ENCODE results near the gene APOBEC3G. TPM values are rescaled to one million over a fixed set of nuclear protein-coding genes. Genes with fewer than 3 reads are reported as not detected.

Gene APOBEC3G
- total RNA-seq, 1 donor from 2014 or later: 5.5 TPM

DNA sequence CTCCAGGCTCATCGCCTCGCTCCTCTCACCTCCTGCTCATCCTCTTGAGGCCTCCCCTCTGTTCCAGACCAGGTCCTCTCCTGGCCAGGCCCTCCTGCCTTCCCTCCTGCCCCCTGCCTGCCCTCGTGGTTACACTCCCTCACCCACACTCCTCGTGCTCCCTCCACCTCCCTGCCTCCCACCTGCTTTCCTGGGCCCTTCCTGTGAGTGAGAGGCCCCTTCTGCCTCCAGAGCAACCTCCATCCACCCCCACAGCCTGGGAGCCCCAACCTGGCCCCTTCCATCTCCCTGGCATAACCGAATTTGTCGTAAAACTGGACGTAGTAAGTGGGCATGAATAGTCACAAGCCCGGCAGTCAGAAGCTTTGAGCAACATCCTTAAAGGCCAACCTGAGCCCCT is 4.5 kb downstream of the APOBEC3G start:
- no peak for DNase-seq (ENCODE audit: low read depth)
- TF ChIP-seq, protein P1, sequence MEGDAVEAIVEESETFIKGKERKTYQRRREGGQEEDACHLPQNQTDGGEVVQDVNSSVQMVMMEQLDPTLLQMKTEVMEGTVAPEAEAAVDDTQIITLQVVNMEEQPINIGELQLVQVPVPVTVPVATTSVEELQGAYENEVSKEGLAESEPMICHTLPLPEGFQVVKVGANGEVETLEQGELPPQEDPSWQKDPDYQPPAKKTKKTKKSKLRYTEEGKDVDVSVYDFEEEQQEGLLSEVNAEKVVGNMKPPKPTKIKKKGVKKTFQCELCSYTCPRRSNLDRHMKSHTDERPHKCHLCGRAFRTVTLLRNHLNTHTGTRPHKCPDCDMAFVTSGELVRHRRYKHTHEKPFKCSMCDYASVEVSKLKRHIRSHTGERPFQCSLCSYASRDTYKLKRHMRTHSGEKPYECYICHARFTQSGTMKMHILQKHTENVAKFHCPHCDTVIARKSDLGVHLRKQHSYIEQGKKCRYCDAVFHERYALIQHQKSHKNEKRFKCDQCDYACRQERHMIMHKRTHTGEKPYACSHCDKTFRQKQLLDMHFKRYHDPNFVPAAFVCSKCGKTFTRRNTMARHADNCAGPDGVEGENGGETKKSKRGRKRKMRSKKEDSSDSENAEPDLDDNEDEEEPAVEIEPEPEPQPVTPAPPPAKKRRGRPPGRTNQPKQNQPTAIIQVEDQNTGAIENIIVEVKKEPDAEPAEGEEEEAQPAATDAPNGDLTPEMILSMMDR (conservative IDR thresholded peaks at IDR 0.05; ENCODE audit: low read depth, low read length): no peak
- H3K4me3 ChIP-seq (ENCODE audit: low read depth, low read length): no peak overlapping the region

DNA sequence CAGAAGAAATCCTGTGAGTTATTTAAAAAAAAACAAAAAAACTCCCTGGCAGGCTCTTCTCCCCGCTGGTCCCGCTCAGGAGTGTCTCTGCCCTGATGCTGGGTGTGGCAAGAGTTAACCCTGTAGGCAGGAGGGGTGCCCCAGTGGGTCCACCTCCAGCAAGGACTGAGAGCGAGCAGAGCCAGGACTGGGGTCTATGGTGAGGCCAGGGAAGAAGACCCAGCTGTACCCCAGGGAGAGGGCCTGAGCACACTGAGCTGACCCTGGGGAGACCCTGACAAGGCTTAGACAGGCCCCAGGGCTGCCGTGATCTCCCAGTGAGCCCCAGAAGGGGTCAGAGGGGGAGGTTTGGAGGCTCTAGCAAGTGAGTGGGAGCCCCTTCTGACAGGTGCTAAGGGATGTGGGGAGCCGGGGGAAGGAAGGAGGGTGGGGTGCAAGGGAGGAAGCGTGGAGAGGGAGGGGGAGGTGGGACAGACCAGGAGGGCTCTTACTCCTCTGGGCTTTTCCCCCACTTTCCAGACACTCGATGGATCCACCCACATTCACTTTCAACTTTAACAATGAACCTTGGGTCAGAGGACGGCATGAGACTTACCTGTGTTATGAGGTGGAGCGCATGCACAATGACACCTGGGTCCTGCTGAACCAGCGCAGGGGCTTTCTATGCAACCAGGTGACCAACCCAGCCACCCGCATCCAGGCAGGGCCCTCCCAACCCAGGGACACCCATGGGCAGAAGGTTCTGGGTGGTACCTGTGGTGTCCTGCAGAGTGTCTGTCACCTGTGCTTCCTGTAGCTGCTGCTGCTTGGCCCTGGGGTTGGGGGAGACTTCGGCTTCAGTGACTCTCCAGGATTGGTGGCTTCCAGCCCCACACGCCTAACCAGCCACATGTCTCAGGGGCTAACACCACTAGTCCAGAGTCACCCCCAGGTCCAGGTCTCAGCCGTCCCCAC is 6.4 kb downstream of the APOBEC3G start:
- TF ChIP-seq, protein P1 (conservative IDR thresholded peaks at IDR 0.05; ENCODE audit: low read depth, low read length): no peak
- no peak for DNase-seq (ENCODE audit: low read depth)
- H3K4me3 ChIP-seq (ENCODE audit: low read depth, low read length): no peak overlapping the region

DNA sequence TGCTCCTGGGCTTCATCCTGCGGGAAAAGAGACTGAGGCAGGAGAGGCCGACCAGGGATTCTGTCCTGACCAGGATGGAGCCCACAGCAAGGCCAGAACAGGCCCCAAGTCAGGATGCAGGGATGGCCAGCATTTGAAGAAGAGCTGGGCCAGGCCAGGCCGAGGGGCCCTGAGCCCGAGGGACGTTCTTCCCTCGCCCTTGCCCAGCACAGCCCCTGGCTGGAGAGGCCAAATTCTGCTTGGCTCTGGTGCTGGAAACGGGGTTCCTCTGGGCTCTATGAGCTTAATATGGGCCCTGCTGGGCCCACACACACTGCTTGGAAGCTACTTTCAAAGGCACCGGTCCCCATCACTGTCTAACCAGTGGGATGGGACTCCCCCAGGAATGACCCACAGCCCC is 7.6 kb downstream of the APOBEC3G start:
- H3K4me3 ChIP-seq (ENCODE audit: low read depth, low read length): no peak overlapping the region
- no peak for DNase-seq (ENCODE audit: low read depth)
- TF ChIP-seq, protein P1 (conservative IDR thresholded peaks at IDR 0.05; ENCODE audit: low read depth, low read length): no peak

DNA sequence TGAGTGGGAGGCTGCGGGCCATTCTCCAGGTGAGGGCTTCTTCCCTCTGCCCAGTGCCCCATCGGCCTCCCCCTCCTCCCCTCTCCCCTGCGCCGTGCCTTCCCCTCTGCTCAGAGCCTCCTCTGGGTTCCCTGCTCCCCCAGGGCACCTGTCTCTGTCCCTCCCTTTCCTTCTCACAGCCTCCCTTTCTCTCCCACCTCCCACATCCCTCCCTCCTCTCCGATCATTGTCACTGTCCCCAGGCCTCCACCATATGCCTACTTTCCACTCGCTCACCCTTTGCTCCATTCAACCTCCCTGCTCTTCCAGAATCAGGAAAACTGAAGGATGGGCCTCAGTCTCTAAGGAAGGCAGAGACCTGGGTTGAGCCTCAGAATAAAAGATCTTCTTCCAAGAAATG is 10.0 kb downstream of the APOBEC3G start:
- TF ChIP-seq, protein P1 (conservative IDR thresholded peaks at IDR 0.05; ENCODE audit: low read depth, low read length): no peak
- DNase-seq (ENCODE audit: low read depth): no peak
- no peak overlapping the region for H3K4me3 ChIP-seq (ENCODE audit: low read depth, low read length)

DNA sequence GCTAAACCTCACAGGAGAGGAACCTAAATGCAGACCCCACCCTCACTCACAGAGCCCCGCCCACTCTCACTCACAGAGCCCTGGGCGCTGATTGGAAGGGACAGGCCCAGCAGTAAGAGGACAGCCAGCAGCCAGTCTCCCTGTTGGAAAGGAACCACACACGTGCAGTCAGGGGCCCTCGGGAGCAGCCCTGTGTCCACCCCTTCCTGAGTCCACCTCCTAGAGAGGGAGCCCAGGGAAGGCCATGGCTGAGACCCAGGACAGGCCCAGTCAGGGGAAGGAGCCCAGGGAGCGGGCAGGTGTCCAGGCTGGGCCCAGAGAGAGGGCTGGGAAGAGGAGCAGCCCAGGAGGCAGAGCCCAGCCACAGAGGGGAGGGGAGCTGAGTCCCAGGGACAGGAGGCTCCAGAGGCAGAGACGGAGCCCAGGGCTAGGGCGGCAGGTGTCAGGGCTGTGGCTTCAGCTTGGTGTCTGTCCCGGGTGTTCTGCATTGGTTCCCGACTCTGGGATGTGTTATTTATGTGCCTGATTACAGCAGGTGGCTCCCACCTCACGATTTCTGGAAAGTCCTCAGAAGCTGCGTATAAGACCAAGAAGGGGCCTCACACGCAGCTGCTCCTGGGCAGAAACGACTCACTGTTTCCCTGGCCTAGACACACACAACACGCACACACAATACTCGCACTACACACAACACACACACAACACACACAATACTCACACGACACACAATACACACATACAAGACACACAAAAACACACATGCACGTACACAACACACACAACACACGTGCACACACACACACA is 11.0 kb downstream of the APOBEC3G start:
- no peak overlapping the region for H3K4me3 ChIP-seq (ENCODE audit: low read depth, low read length)
- TF ChIP-seq, protein P1 (conservative IDR thresholded peaks at IDR 0.05; ENCODE audit: low read depth, low read length): no peak
- DNase-seq (ENCODE audit: low read depth): no peak

DNA sequence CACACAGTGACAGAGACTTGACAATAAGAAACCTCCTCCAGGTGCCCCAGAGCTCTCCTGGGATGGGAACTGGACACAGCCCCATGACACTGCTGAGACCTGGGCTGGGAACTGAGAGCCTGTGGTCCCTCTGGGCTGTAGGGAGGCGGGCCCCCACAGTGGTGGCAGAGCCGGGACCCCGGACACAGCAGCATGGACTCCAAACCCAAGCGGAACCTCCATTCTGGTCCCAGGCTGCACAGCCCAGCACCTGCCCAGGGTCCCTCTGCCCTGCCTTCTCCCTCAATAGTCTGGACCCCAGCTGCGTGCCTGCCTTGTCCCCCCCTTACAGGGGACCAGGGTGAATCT is 11.6 kb downstream of the APOBEC3G start:
- TF ChIP-seq, protein P1 (conservative IDR thresholded peaks at IDR 0.05; ENCODE audit: low read depth, low read length): no peak
- no peak for DNase-seq (ENCODE audit: low read depth)
- no peak overlapping the region for H3K4me3 ChIP-seq (ENCODE audit: low read depth, low read length)
